K562 (cell line): Measurements from ENCODE around the gene CEP41. TPM values are rescaled to one million over a fixed set of nuclear protein-coding genes. Genes with fewer than 3 reads are reported as not detected.

Source experiments
- ARID1B ChIP-seq: fragments of 450-650 bp; IDR thresholded peaks from 2 replicates; pipeline ENCODE4 v1.6.1; 2016; ENCODE audit warnings: antibody characterized with exemption, mild to moderate bottlenecking, inconsistent platforms
- CEBPB ChIP-seq: fragments of 450-650 bp; IDR thresholded peaks from 2 replicates; pipeline ENCODE4 v1.6.1; 2016; ENCODE audit warnings: missing genetic modification characterization, missing compliant biosample characterization
- CHCHD3 ChIP-seq: fragments of 250-450 bp; sonication (Bioruptor Pico); IDR thresholded peaks from 2 replicates; pipeline ENCODE4 v2.1.2; 2022; ENCODE audit warnings: mild to moderate bottlenecking
- DNMT1 ChIP-seq: fragments of 450-650 bp; IDR thresholded peaks from 2 replicates; pipeline ENCODE4 v1.6.1; 2016; ENCODE audit warnings: antibody characterized with exemption, mild to moderate bottlenecking
- FOSL1 ChIP-seq: fragments of 200-800 bp; sonication (Bioruptor generic); conservative IDR thresholded peaks from 2 replicates; pipeline ENCODE4 v1.6.1; 2016; ENCODE audit warnings: missing genetic modification characterization, missing compliant biosample characterization
- GABPB1 ChIP-seq: sonication (generic); formaldehyde crosslinking; IDR thresholded peaks from 2 replicates; pipeline ENCODE4 v1.8.0; 2022; ENCODE audit warnings: mild to moderate bottlenecking, missing genetic modification reagents
- IRF2 ChIP-seq: sonication (generic); formaldehyde crosslinking; IDR thresholded peaks from 2 replicates; pipeline ENCODE4 v1.8.1; 2022; ENCODE audit warnings: mild to moderate bottlenecking, missing genetic modification reagents
- MBD2 ChIP-seq: sonication (generic); IDR thresholded peaks from 2 replicates; pipeline ENCODE4 v1.6.1; 2016; ENCODE audit warnings: low read depth, borderline replicate concordance
- NCOA4 ChIP-seq: fragments of 450-650 bp; IDR thresholded peaks from 2 replicates; pipeline ENCODE4 v1.6.1; 2018; ENCODE audit warnings: mild to moderate bottlenecking; ENCODE audit not compliant: partially characterized antibody
- NFATC3 ChIP-seq: fragments of 450-650 bp; IDR thresholded peaks from 2 replicates; pipeline ENCODE4 v1.6.1; 2017; ENCODE audit warnings: mild to moderate bottlenecking
- SP2 ChIP-seq: IDR thresholded peaks from 2 replicates; pipeline ENCODE4 v1.6.1; 2011; ENCODE audit warnings: mild to moderate bottlenecking, low read depth, low read length, moderate library complexity; ENCODE audit not compliant: poor library complexity, severe bottlenecking; ENCODE audit errors: extremely low read depth
- TBP ChIP-seq: optimal IDR thresholded peaks from 2 replicates; pipeline ENCODE3; 2011; ENCODE audit warnings: low read depth, low read length, improper control_type of control experiment
- ZFP30 ChIP-seq: fragments of 250-450 bp; sonication (Bioruptor Pico); IDR thresholded peaks from 2 replicates; pipeline ENCODE4 v1.8.0; 2022; ENCODE audit warnings: moderate library complexity, mild to moderate bottlenecking, inconsistent platforms, borderline replicate concordance
- ZNF436 ChIP-seq: fragments of 250-450, 450-650 bp; sonication (Bioruptor Pico); formaldehyde crosslinking; IDR thresholded peaks from 2 replicates; pipeline ENCODE4 v1.7.0; 2020; ENCODE audit warnings: mild to moderate bottlenecking
- polyA plus RNA-seq, 8 experiments: library from polyadenylated mRNA; depleted of rRNA in 4 of 8; stranded (reverse) in 5 of 8; unstranded in 3 of 8; fragments of >200 nt; fragmentation: Nextera tagmentation in 2 of 8; fragmentation: Illumina TruSeq in 1 of 8; extraction: Ambion mirVana in 2 of 8; extraction: Trizol in 1 of 8; gene quantifications; 2 replicates each; pipeline versions ENCODE4 v1.2.1 to v1.2.3, GENCODE V29; 2011 to 2014; ENCODE audit warnings: inconsistent platforms in 1 of 8, missing spikeins in 1 of 8
- total RNA-seq, 7 experiments: library from RNA; depleted of rRNA in 6 of 7; stranded (reverse); fragments of >200 nt in 6 of 7; fragmentation: Illumina TruSeq in 2 of 7; extraction: Trizol in 2 of 7; gene quantifications; 2 replicates each; pipeline versions ENCODE4 v1.2.1 to v1.2.3, GENCODE V29; 2011 to 2021; ENCODE audit warnings: low replicate concordance in 1 of 7
- TF ChIP-seq, protein P1 (sequence below): sonication (generic); formaldehyde crosslinking; IDR thresholded peaks from 2 replicates; pipeline ENCODE4 v1.8.0; 2022; ENCODE audit warnings: mild to moderate bottlenecking, missing genetic modification reagents, borderline replicate concordance
- TF ChIP-seq, protein P2 (sequence below): sonication (generic); formaldehyde crosslinking; IDR thresholded peaks from 2 replicates; pipeline ENCODE4 v1.8.0; 2022; ENCODE audit warnings: mild to moderate bottlenecking, missing genetic modification reagents
- TF ChIP-seq, protein P3 (sequence below): sonication (generic); formaldehyde crosslinking; IDR thresholded peaks from 2 replicates; pipeline ENCODE4 v1.8.0; 2023; ENCODE audit warnings: mild to moderate bottlenecking, missing genetic modification reagents
- TF ChIP-seq, protein P4 (sequence below): sonication (generic); formaldehyde crosslinking; IDR thresholded peaks from 2 replicates; pipeline ENCODE4 v1.8.1; 2023; ENCODE audit warnings: mild to moderate bottlenecking, missing genetic modification reagents
- TF ChIP-seq, protein P5 (sequence below): fragments of 450-650 bp; IDR thresholded peaks from 2 replicates; pipeline ENCODE4 v1.6.1; 2017; ENCODE audit warnings: mild to moderate bottlenecking, moderate library complexity

The CEP41 gene
- total and polyA plus RNA-seq, 9 of the 15 experiments (the other 6 are each of a cell fraction or from before 2014, with no cell fraction given): 1.5 to 15.5 (median 6.4) TPM

DNA sequence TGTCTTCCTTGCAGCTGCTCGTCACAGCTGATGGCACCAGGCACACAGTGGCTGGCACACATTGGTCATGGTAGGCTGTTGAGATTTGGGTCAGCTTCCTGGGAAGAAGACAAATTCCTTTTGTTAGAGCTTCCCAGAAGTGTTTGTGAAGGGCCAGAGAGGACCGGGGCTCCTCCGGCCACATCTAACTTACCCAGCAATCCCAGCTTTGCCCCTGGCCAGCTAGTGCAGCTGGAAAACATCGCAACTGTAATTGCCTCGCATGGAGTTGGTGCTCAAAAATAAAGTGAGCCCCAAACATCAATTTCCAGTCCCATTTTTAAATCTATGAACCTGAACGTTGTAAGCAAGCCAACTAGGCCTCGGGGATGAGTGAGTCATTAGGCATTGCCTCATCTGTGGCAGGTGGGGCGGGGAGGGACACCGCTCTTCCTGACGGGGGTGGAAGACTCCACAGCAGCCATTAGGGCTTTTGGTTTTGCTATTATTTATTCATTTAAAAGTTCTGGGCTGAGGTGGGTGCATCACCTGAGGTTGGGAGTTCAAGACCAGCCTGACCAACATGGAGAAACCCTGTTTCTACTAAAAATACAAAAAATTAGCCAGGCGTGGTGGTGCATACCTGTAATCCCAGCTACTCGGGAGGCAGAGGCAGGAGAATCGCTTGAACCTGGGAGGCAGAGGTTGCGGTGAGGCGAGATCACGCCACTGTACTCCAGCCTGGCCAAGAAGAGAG lies 83.8 kb downstream of the CEP41 start (continued):
- TF ChIP-seq, protein P1, sequence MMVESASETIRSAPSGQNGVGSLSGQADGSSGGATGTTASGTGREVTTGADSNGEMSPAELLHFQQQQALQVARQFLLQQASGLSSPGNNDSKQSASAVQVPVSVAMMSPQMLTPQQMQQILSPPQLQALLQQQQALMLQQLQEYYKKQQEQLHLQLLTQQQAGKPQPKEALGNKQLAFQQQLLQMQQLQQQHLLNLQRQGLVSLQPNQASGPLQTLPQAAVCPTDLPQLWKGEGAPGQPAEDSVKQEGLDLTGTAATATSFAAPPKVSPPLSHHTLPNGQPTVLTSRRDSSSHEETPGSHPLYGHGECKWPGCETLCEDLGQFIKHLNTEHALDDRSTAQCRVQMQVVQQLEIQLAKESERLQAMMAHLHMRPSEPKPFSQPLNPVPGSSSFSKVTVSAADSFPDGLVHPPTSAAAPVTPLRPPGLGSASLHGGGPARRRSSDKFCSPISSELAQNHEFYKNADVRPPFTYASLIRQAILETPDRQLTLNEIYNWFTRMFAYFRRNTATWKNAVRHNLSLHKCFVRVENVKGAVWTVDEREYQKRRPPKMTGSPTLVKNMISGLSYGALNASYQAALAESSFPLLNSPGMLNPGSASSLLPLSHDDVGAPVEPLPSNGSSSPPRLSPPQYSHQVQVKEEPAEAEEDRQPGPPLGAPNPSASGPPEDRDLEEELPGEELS: no peak
- peak; percentile 76 for TF ChIP-seq FOSL1 (tag)
- TF ChIP-seq, protein P2, sequence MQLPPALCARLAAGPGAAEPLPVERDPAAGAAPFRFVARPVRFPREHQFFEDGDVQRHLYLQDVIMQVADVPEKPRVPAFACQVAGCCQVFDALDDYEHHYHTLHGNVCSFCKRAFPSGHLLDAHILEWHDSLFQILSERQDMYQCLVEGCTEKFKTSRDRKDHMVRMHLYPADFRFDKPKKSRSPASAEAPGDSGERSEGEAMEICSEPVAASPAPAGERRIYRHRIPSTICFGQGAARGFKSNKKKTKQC (CRISPR knock-in tag): no peak
- TF ChIP-seq MBD2: no peak
- TF ChIP-seq, protein P3, sequence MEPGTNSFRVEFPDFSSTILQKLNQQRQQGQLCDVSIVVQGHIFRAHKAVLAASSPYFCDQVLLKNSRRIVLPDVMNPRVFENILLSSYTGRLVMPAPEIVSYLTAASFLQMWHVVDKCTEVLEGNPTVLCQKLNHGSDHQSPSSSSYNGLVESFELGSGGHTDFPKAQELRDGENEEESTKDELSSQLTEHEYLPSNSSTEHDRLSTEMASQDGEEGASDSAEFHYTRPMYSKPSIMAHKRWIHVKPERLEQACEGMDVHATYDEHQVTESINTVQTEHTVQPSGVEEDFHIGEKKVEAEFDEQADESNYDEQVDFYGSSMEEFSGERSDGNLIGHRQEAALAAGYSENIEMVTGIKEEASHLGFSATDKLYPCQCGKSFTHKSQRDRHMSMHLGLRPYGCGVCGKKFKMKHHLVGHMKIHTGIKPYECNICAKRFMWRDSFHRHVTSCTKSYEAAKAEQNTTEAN: no peak
- TF ChIP-seq ZFP30 (CRISPR knock-in tag): no peak
- TF ChIP-seq, protein P4, sequence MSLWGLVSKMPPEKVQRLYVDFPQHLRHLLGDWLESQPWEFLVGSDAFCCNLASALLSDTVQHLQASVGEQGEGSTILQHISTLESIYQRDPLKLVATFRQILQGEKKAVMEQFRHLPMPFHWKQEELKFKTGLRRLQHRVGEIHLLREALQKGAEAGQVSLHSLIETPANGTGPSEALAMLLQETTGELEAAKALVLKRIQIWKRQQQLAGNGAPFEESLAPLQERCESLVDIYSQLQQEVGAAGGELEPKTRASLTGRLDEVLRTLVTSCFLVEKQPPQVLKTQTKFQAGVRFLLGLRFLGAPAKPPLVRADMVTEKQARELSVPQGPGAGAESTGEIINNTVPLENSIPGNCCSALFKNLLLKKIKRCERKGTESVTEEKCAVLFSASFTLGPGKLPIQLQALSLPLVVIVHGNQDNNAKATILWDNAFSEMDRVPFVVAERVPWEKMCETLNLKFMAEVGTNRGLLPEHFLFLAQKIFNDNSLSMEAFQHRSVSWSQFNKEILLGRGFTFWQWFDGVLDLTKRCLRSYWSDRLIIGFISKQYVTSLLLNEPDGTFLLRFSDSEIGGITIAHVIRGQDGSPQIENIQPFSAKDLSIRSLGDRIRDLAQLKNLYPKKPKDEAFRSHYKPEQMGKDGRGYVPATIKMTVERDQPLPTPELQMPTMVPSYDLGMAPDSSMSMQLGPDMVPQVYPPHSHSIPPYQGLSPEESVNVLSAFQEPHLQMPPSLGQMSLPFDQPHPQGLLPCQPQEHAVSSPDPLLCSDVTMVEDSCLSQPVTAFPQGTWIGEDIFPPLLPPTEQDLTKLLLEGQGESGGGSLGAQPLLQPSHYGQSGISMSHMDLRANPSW (CRISPR knock-in tag): no peak
- no peak for TF ChIP-seq CHCHD3 (CRISPR knock-in tag)
- TF ChIP-seq GABPB1: no peak
- no peak; the same call in 1 of the 2 replicates for TF ChIP-seq ARID1B
- TF ChIP-seq SP2: no peak
- TF ChIP-seq DNMT1: no peak
- TF ChIP-seq NCOA4: no peak
- no peak for TF ChIP-seq ZNF436 (CRISPR knock-in tag)
- TF ChIP-seq TBP: no peak
- TF ChIP-seq, protein P5, sequence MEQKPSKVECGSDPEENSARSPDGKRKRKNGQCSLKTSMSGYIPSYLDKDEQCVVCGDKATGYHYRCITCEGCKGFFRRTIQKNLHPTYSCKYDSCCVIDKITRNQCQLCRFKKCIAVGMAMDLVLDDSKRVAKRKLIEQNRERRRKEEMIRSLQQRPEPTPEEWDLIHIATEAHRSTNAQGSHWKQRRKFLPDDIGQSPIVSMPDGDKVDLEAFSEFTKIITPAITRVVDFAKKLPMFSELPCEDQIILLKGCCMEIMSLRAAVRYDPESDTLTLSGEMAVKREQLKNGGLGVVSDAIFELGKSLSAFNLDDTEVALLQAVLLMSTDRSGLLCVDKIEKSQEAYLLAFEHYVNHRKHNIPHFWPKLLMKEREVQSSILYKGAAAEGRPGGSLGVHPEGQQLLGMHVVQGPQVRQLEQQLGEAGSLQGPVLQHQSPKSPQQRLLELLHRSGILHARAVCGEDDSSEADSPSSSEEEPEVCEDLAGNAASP: no peak
- TF ChIP-seq NFATC3: no peak
- peak; percentile 73 for TF ChIP-seq CEBPB (tag)
- no peak for TF ChIP-seq IRF2 (CRISPR knock-in tag)
